Measurements from ENCODE around the gene NTHL1. TPM values are rescaled to one million over a fixed set of nuclear protein-coding genes. Genes with fewer than 3 reads are reported as not detected.

Gene NTHL1
- total RNA-seq, 1 experiment from 2014 or later = 39.8 TPM

- in situ Hi-C loops (cut with HindIII; ENCODE audit: low pct_unique_long_range_greater_than_20kb, low sequenced_read_pairs) (no loop called here), intact Hi-C loops (cut with micrococcal nuclease; ENCODE audit: unreplicated experiment) (loop anchor here (10.0 kb wide), 1 partner anchor 122 kb away; the partner anchor contains the start of gene RAB26)
- no peaks in the 10 kb centered on the region for H3K9me3 ChIP-seq (ENCODE audit: control insufficient read depth, insufficient read depth, low read depth, low read length)
- no peaks in the 10 kb centered on the region for H3K27me3 ChIP-seq (ENCODE audit: control insufficient read depth, insufficient read depth, low read length)
- DNase-seq (ENCODE audit: low read depth, low spot score) (no peak), ATAC-seq (peak; percentile 67)
- POLR2A ChIA-PET = interaction anchor here (0.6 to 1.1 kb wide), 4 partner anchors 9 to 132 kb away, joined by 3 to 6 read pairs (median 4); no protein-coding TSS in a partner anchor
- peak overlapping the region; percentile 35 to 47 for H3K4me3 ChIP-seq (ENCODE audit: low read depth in 2 of 2, low read length in 2 of 2)
- TF ChIP-seq, protein P1, sequence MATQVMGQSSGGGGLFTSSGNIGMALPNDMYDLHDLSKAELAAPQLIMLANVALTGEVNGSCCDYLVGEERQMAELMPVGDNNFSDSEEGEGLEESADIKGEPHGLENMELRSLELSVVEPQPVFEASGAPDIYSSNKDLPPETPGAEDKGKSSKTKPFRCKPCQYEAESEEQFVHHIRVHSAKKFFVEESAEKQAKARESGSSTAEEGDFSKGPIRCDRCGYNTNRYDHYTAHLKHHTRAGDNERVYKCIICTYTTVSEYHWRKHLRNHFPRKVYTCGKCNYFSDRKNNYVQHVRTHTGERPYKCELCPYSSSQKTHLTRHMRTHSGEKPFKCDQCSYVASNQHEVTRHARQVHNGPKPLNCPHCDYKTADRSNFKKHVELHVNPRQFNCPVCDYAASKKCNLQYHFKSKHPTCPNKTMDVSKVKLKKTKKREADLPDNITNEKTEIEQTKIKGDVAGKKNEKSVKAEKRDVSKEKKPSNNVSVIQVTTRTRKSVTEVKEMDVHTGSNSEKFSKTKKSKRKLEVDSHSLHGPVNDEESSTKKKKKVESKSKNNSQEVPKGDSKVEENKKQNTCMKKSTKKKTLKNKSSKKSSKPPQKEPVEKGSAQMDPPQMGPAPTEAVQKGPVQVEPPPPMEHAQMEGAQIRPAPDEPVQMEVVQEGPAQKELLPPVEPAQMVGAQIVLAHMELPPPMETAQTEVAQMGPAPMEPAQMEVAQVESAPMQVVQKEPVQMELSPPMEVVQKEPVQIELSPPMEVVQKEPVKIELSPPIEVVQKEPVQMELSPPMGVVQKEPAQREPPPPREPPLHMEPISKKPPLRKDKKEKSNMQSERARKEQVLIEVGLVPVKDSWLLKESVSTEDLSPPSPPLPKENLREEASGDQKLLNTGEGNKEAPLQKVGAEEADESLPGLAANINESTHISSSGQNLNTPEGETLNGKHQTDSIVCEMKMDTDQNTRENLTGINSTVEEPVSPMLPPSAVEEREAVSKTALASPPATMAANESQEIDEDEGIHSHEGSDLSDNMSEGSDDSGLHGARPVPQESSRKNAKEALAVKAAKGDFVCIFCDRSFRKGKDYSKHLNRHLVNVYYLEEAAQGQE (IDR thresholded peaks at IDR 0.05; ENCODE audit: insufficient read depth in 1 of 2, low read depth in 2 of 2, low read length in 1 of 2) = no peak
- TF ChIP-seq SIN3A (IDR thresholded peaks at IDR 0.05; ENCODE audit: borderline replicate concordance, insufficient read depth, low read depth, low read length) (no peak), TCF7L2 (IDR thresholded peaks at IDR 0.05; ENCODE audit: low read depth, low read length) (no peak), POLR2AphosphoS5 (IDR thresholded peaks at IDR 0.05; ENCODE audit: low read depth, low read length) (no peak)
- TF ChIP-seq, protein P2, sequence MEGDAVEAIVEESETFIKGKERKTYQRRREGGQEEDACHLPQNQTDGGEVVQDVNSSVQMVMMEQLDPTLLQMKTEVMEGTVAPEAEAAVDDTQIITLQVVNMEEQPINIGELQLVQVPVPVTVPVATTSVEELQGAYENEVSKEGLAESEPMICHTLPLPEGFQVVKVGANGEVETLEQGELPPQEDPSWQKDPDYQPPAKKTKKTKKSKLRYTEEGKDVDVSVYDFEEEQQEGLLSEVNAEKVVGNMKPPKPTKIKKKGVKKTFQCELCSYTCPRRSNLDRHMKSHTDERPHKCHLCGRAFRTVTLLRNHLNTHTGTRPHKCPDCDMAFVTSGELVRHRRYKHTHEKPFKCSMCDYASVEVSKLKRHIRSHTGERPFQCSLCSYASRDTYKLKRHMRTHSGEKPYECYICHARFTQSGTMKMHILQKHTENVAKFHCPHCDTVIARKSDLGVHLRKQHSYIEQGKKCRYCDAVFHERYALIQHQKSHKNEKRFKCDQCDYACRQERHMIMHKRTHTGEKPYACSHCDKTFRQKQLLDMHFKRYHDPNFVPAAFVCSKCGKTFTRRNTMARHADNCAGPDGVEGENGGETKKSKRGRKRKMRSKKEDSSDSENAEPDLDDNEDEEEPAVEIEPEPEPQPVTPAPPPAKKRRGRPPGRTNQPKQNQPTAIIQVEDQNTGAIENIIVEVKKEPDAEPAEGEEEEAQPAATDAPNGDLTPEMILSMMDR (IDR thresholded peaks at IDR 0.05) = 0 out of 2 replicates have a peak, but pooled peaks have one; percentile 50
- no peaks in the 10 kb centered on the region; the same call in 1 of the 2 replicates for H3K36me3 ChIP-seq (ENCODE audit: control insufficient read depth, insufficient read depth, low read length)
- CTCF ChIA-PET = interaction anchor here (0.5 to 1.7 kb wide), 11 partner anchors 8 to 606 kb away, joined by 3 to 22 read pairs (median 5); partner anchors contain the start of genes NTHL1 and TSC2
- peak overlapping the region; percentile 79 for H3K27ac ChIP-seq (ENCODE audit: low read length)
- H3K4me1 ChIP-seq (ENCODE audit: control insufficient read depth, insufficient read depth, low read length) = peaks cover 19% of the 10 kb centered on the region
- no TSS peak for BruUV-seq (replicated peaks)
Measured at GRCh38 chr16:2022723-2023091, 24.9 kb downstream of the NTHL1 start.

DNA sequence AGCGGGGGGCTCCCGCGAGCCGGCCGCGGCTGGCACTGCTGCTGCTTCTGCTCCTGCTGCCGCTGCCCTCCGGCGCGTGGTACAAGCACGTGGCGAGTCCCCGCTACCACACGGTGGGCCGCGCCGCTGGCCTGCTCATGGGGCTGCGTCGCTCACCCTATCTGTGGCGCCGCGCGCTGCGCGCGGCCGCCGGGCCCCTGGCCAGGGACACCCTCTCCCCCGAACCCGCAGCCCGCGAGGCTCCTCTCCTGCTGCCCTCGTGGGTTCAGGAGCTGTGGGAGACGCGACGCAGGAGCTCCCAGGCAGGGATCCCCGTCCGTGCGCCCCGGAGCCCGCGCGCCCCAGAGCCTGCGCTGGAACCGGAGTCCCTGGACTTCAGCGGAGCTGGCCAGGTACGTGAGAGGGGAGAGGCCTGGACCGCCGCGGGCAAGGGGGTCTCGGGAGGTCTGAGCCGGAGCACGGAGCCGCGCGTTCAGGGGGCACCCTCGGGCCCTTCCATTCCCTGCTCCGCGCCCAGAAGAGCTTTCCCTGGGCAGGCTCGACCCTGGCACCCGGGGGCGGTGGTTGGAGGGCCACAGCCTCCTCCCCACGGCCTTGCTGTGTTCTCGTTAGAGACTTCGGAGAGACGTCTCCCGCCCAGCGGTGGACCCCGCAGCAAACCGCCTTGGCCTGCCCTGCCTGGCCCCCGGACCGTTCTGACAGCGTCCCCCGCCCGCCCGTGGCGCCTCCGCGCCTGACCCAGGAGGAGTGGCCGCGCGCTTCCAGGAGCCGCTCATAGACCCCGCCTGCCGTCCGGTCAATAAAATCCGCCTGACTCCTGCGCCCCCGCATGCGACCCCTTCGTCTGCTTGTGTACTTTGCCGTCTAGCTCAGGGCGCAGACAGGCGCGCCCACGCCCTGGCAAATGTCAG, 27.5 kb downstream of the NTHL1 start:
- POLR2A ChIA-PET = interaction anchor here (0.7 kb wide), 1 partner anchor 12 kb away, joined by 3 read pairs; no protein-coding TSS in a partner anchor
- TF ChIP-seq SIN3A (IDR thresholded peaks at IDR 0.05; ENCODE audit: borderline replicate concordance, insufficient read depth, low read depth, low read length) (no peak), TCF7L2 (IDR thresholded peaks at IDR 0.05; ENCODE audit: low read depth, low read length) (no peak), POLR2AphosphoS5 (IDR thresholded peaks at IDR 0.05; ENCODE audit: low read depth, low read length) (no peak)
- TF ChIP-seq, protein P1 (IDR thresholded peaks at IDR 0.05; ENCODE audit: insufficient read depth in 1 of 2, low read depth in 2 of 2, low read length in 1 of 2) = no peak
- TF ChIP-seq, protein P2 (IDR thresholded peaks at IDR 0.05) = no peak
- in situ Hi-C loops (cut with HindIII; ENCODE audit: low pct_unique_long_range_greater_than_20kb, low sequenced_read_pairs) (no loop called here), intact Hi-C loops (cut with micrococcal nuclease; ENCODE audit: unreplicated experiment) (loop anchor here (10.0 kb wide), 1 partner anchor 125 kb away; the partner anchor contains the start of gene RAB26)
- ATAC-seq (no peak), DNase-seq (ENCODE audit: low read depth, low spot score) (no peak)
- Histone ChIP-seq H3K4me1 (ENCODE audit: control insufficient read depth, insufficient read depth, low read length) (peaks cover 14% of the 10 kb centered on the region), H3K36me3 (ENCODE audit: control insufficient read depth, insufficient read depth, low read length) (no peaks in the 10 kb centered on the region; the same call in 1 of the 2 replicates), H3K9me3 (ENCODE audit: control insufficient read depth, insufficient read depth, low read depth, low read length) (no peaks in the 10 kb centered on the region), H3K4me3 (ENCODE audit: low read depth in 2 of 2, low read length in 2 of 2) (peak overlapping the region; percentile 15 to 24; a peak in 3 of 4 replicates), H3K27ac (ENCODE audit: low read length) (no peak overlapping the region), H3K27me3 (ENCODE audit: control insufficient read depth, insufficient read depth, low read length) (no peaks in the 10 kb centered on the region)
- no TSS peak for BruUV-seq (replicated peaks)
- CTCF ChIA-PET = interaction anchor here (0.7 kb wide), 1 partner anchor 18 kb away, joined by 3 read pairs; no protein-coding TSS in a partner anchor
